Vagina (tissue), 2 donors: ENCODE results near the gene OLFML3. TPM values are rescaled to one million over a fixed set of nuclear protein-coding genes. Genes with fewer than 3 reads are reported as not detected.

Source experiments
- DNase-seq, 2 donors: peaks; one replicate each; pipeline ENCODE4 v3.0.0-alpha.2; 2017; ENCODE audit errors: extremely low spot score in 2 of 2
- H3K27ac ChIP-seq: fragments of 200-600 bp; sonication (generic); one replicate; pipeline ENCODE4 v1.5.1; 2019
- H3K27me3 ChIP-seq: fragments of 200-600 bp; sonication (generic); one replicate; pipeline ENCODE4 v1.5.1; 2019
- H3K36me3 ChIP-seq, 2 donors: fragments of 200-600 bp; sonication (generic); one replicate each; pipeline ENCODE4 v1.5.1; 2017 to 2019
- H3K4me1 ChIP-seq: fragments of 200-600 bp; sonication (generic); one replicate; pipeline ENCODE4 v1.5.1; 2019
- H3K4me3 ChIP-seq, 2 donors: fragments of 200-600 bp; sonication (generic); 1 replicate in 1 of 2; 2 replicates in 1 of 2; pipeline ENCODE4 v1.5.1; 2016 to 2019
- H3K9me3 ChIP-seq: fragments of 200-600 bp; sonication (generic); one replicate; pipeline ENCODE4 v1.5.1; 2019
- POLR2A ChIP-seq, 2 donors: fragments of 450-650 bp; IDR thresholded peaks; one replicate each; pipeline ENCODE4 v1.6.1; 2017; ENCODE audit warnings: antibody characterized with exemption in 2 of 2, mild to moderate bottlenecking in 2 of 2, moderate library complexity in 2 of 2
- POLR2AphosphoS5 ChIP-seq, 2 donors: sonication (generic); formaldehyde crosslinking; IDR thresholded peaks; one replicate each; pipeline ENCODE4 v1.9.0; 2017; ENCODE audit warnings: antibody characterized with exemption in 2 of 2, mild to moderate bottlenecking in 2 of 2, low read depth in 1 of 2; ENCODE audit not compliant: insufficient read depth in 1 of 2
- intact Hi-C: fragments of 100-400 bp; cut with DNase I; formaldehyde crosslinking; loops from one replicate; pipeline ENCODE4 v1.15.1; 2023
- total RNA-seq: library from RNA; depleted of rRNA; stranded (reverse); fragments of >200 nt; gene quantifications from one replicate; pipeline ENCODE4 v1.2.3, GENCODE V29; 2016
- TF ChIP-seq, protein P1 (sequence below), 3 experiments: fragments of 450-650 bp in 2 of 3; fragments of 200-600 bp in 1 of 3; sonication (generic) in 1 of 3; IDR thresholded peaks; one replicate each; pipeline ENCODE4 v1.5.1; 2017 to 2019; ENCODE audit warnings: antibody characterized with exemption in 3 of 3, mild to moderate bottlenecking in 2 of 3, moderate library complexity in 2 of 3

The OLFML3 gene
- total RNA-seq, 1 donor from 2014 or later = 108 TPM

DNA sequence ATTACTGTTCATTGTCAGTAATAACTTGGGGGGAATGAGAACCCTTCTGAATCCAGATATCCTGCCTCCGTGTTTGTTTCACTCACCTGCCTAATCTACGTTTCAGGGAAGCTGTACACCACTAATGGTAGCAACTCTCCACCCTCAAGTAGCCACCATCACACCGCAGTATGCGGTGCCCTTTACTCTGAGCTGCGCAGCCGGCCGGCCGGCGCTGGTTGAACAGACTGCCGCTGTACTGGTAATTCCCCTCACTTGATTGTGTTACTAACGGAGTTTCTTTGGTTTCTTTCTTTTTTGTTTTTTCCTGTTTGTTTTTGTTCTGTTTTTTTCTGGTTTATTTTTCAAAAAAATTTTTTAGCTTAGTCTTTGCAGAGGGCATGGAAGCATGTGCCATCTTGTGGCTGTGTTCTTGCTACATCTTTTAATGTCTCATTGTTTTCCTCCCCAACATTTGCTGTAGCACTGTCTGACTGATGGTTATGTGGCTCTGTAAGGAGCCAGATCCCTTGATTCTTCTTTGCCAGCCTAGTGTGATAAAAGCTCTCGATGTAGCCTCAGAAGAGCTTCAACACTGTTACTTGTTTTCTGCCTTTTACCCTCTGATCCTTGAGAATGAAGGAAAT is 15.9 kb upstream of the OLFML3 start:
- intact Hi-C loops = no loop called here

DNA sequence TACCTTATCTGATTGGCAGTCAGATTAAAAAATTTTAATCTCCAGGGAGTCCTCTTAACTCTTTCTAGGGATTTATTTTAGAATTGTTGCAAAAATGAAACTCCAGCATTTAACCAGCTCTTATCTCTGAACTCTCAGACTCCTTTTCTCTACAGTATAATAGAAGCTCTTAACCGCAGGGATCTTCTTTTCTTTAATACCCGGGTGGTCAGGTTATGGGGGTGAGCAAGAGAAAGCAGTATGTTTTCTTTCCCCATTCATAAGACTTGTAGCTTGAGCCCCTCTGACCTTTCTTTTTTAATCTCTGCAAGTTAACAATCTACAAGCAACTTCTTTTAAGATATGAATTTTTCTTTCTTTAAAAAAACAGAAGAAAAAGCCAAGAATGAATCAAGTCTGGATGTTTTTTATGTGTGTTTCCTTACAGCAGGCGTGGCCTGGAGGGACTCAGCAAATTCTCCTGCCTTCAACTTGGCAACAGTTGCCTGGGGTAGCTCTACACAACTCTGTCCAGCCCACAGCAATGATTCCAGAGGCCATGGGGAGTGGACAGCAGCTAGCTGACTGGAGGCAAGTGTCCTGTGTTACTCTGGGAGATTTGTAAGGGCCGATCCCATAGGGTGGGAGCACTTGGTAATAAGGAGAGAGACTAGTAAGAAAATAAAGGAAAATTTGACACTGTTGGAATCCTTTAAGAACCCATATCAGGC is 13.4 kb upstream of the OLFML3 start:
- TF ChIP-seq, protein P1, sequence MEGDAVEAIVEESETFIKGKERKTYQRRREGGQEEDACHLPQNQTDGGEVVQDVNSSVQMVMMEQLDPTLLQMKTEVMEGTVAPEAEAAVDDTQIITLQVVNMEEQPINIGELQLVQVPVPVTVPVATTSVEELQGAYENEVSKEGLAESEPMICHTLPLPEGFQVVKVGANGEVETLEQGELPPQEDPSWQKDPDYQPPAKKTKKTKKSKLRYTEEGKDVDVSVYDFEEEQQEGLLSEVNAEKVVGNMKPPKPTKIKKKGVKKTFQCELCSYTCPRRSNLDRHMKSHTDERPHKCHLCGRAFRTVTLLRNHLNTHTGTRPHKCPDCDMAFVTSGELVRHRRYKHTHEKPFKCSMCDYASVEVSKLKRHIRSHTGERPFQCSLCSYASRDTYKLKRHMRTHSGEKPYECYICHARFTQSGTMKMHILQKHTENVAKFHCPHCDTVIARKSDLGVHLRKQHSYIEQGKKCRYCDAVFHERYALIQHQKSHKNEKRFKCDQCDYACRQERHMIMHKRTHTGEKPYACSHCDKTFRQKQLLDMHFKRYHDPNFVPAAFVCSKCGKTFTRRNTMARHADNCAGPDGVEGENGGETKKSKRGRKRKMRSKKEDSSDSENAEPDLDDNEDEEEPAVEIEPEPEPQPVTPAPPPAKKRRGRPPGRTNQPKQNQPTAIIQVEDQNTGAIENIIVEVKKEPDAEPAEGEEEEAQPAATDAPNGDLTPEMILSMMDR (IDR thresholded peaks at IDR 0.05) = no peak
- TF ChIP-seq POLR2A (IDR thresholded peaks at IDR 0.05) = no peak
- TF ChIP-seq POLR2AphosphoS5 (IDR thresholded peaks at IDR 0.05; ENCODE audit: insufficient read depth in 1 of 2, low read depth in 1 of 2) = no peak
- no peak overlapping the region for H3K27ac ChIP-seq
- H3K4me3 ChIP-seq = no peak overlapping the region
- H3K4me1 ChIP-seq = peaks cover 8% of the 10 kb centered on the region
- H3K27me3 ChIP-seq = no peaks in the 10 kb centered on the region
- intact Hi-C loops = no loop called here
- no peaks in the 10 kb centered on the region for H3K9me3 ChIP-seq
- peaks cover 0 to 70% of the 10 kb centered on the region in 2 donors for H3K36me3 ChIP-seq
- DNase-seq = no peak

More for the DNA sequence above, 15.9 kb upstream of the OLFML3 start:
- peaks cover 8% of the 10 kb centered on the region for H3K4me1 ChIP-seq
- TF ChIP-seq POLR2AphosphoS5 (IDR thresholded peaks at IDR 0.05; ENCODE audit: insufficient read depth in 1 of 2, low read depth in 1 of 2) (no peak), POLR2A (IDR thresholded peaks at IDR 0.05) (no peak)
- TF ChIP-seq, protein P1 (IDR thresholded peaks at IDR 0.05) = no peak
- H3K4me3 ChIP-seq = no peak overlapping the region
- H3K27ac ChIP-seq = no peak overlapping the region
- H3K9me3 ChIP-seq = no peaks in the 10 kb centered on the region
- H3K36me3 ChIP-seq = peaks cover 0 to 57% of the 10 kb centered on the region in 2 donors
- no peak for DNase-seq
- H3K27me3 ChIP-seq = no peaks in the 10 kb centered on the region

DNA sequence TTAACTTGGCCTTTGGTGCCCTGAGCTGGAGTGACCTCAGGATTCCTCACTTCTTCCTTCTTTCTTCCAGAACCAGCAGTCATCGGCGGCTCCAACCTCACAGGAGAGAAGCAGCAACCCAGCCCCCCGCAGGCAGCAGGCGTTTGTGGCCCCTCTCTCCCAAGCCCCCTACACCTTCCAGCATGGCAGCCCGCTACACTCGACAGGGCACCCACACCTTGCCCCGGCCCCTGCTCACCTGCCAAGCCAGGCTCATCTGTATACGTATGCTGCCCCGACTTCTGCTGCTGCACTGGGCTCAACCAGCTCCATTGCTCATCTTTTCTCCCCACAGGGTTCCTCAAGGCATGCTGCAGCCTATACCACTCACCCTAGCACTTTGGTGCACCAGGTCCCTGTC is 6.3 kb upstream of the OLFML3 start:
- peaks cover 33% of the 10 kb centered on the region for H3K4me1 ChIP-seq
- peaks cover 0 to 59% of the 10 kb centered on the region in 2 donors for H3K36me3 ChIP-seq
- peak overlapping the region; percentile 20 for H3K27ac ChIP-seq
- no peaks in the 10 kb centered on the region for H3K9me3 ChIP-seq
- no peak for TF ChIP-seq POLR2AphosphoS5 (IDR thresholded peaks at IDR 0.05; ENCODE audit: insufficient read depth in 1 of 2, low read depth in 1 of 2)
- no peak for TF ChIP-seq POLR2A (IDR thresholded peaks at IDR 0.05)
- TF ChIP-seq, protein P1 (IDR thresholded peaks at IDR 0.05) = no peak
- no peak overlapping the region for H3K4me3 ChIP-seq
- no peak for DNase-seq
- no peaks in the 10 kb centered on the region for H3K27me3 ChIP-seq
- intact Hi-C loops = loop anchor here (10.0 kb wide), 1 partner anchor 138 kb away; no protein-coding TSS in a partner anchor

DNA sequence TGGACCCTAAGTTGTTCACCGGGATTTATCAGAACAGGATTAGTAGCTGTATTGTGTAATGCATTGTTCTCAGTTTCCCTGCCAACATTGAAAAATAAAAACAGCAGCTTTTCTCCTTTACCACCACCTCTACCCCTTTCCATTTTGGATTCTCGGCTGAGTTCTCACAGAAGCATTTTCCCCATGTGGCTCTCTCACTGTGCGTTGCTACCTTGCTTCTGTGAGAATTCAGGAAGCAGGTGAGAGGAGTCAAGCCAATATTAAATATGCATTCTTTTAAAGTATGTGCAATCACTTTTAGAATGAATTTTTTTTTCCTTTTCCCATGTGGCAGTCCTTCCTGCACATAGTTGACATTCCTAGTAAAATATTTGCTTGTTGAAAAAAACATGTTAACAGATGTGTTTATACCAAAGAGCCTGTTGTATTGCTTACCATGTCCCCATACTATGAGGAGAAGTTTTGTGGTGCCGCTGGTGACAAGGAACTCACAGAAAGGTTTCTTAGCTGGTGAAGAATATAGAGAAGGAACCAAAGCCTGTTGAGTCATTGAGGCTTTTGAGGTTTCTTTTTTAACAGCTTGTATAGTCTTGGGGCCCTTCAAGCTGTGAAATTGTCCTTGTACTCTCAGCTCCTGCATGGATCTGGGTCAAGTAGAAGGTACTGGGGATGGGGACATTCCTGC is 3.9 kb upstream of the OLFML3 start:
- no peak for DNase-seq
- TF ChIP-seq POLR2A (IDR thresholded peaks at IDR 0.05) (no peak), POLR2AphosphoS5 (IDR thresholded peaks at IDR 0.05; ENCODE audit: insufficient read depth in 1 of 2, low read depth in 1 of 2) (no peak)
- TF ChIP-seq, protein P1 (IDR thresholded peaks at IDR 0.05) = no peak
- peaks cover 47% of the 10 kb centered on the region for H3K4me1 ChIP-seq
- H3K36me3 ChIP-seq = peaks cover 0 to 35% of the 10 kb centered on the region in 2 donors
- intact Hi-C loops = loop anchor here (10.0 kb wide), 1 partner anchor 141 kb away; no protein-coding TSS in a partner anchor
- no peak overlapping the region for H3K4me3 ChIP-seq
- H3K27ac ChIP-seq = peak overlapping the region; percentile 6
- H3K9me3 ChIP-seq = no peaks in the 10 kb centered on the region
- no peaks in the 10 kb centered on the region for H3K27me3 ChIP-seq
